Lower leg skin (tissue), 4 donors: Measurements from ENCODE around the gene LRP5. TPM values are rescaled to one million over a fixed set of nuclear protein-coding genes. Genes with fewer than 3 reads are reported as not detected.

Experiments
- DNase-seq, 2 donors: peaks; one replicate each; pipeline ENCODE4 v3.0.0-alpha.2; 2019; ENCODE audit warnings: low spot score in 2 of 2
- H3K4me3 ChIP-seq: fragments of 200-600 bp; sonication (generic); 2 replicates; pipeline ENCODE4 v1.5.1; 2017; ENCODE audit warnings: mild to moderate bottlenecking, low read depth; ENCODE audit not compliant: poor library complexity, severe bottlenecking
- POLR2A ChIP-seq, 2 donors: fragments of 450-650 bp; IDR thresholded peaks; one replicate each; pipeline ENCODE4 v1.6.1; 2016 to 2017; ENCODE audit warnings: antibody characterized with exemption in 2 of 2, mild to moderate bottlenecking in 1 of 2, moderate library complexity in 1 of 2
- WGBS, 2 donors: methylation state at CpG; one replicate each; pipeline ENCODE4 v1.1.5; 2018; 5-methylcytosine and 5-hydroxymethylcytosine counted together
- intact Hi-C: fragments of 100-400 bp; cut with DNase I; formaldehyde crosslinking; loops from one replicate; pipeline ENCODE4 v1.15.0; 2023; ENCODE audit warnings: low total_unique reads
- total RNA-seq, 4 donors: library from RNA; depleted of rRNA; stranded (reverse); fragments of >200 nt; gene quantifications; one replicate each; pipeline ENCODE4 v1.1.0, GENCODE V29; 2016
- TF ChIP-seq, protein P1 (sequence below), 3 donors: fragments of 450-650 bp; IDR thresholded peaks; one replicate each; pipeline ENCODE4 v1.5.1; 2016; ENCODE audit warnings: antibody characterized with exemption in 3 of 3, mild to moderate bottlenecking in 3 of 3, moderate library complexity in 2 of 3

LRP5 gene
- total RNA-seq, 4 donors from 2014 or later = 25.0 to 53.5 (median 29.3) TPM

DNA sequence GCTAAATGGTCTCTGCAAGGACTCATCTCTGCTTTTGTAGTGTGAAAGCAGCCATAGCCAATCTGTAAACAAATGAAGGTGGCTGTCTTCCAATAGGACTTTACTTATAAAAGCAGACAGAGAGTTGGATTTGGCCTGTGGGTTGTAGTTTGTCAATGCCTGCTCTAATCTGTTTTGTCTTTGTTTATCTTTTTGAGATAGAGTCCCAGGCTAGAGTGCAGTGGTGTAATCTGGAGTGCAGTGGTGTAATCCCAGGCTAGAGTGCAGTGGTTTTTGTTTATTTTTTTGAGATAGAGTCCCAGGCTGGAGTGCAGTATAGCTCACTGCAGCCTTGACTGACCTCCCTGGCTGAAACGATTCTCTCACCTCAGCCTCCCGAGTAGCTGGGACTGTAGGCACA, 156.7 kb downstream of the LRP5 start:
- no peak for DNase-seq
- H3K4me3 ChIP-seq = no peak overlapping the region
- 17 to 41% methylated on average over 2 of the region's 2 CpGs for WGBS, 2 donors
- intact Hi-C loops = no loop called here
- TF ChIP-seq, protein P1, sequence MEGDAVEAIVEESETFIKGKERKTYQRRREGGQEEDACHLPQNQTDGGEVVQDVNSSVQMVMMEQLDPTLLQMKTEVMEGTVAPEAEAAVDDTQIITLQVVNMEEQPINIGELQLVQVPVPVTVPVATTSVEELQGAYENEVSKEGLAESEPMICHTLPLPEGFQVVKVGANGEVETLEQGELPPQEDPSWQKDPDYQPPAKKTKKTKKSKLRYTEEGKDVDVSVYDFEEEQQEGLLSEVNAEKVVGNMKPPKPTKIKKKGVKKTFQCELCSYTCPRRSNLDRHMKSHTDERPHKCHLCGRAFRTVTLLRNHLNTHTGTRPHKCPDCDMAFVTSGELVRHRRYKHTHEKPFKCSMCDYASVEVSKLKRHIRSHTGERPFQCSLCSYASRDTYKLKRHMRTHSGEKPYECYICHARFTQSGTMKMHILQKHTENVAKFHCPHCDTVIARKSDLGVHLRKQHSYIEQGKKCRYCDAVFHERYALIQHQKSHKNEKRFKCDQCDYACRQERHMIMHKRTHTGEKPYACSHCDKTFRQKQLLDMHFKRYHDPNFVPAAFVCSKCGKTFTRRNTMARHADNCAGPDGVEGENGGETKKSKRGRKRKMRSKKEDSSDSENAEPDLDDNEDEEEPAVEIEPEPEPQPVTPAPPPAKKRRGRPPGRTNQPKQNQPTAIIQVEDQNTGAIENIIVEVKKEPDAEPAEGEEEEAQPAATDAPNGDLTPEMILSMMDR (IDR thresholded peaks at IDR 0.05) = no peak
- no peak for TF ChIP-seq POLR2A (IDR thresholded peaks at IDR 0.05)

DNA sequence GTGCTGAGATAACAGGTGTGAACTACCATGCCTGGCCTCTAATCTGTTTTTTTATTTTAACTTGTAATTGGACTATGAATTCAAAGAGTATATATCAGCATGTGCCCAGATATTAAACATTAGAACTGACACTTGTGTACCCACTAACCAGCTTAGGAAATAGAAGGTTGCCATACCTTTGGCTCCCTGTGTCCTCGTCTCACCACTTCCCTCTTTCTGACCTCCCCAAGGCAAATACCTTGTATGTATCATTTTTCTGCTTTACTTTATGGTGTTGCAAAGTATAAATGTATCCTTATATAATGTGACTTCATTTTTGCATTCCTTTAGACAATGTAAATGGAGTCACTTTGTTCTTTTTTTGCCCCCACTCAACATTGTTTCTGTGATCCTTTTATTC, 157.3 kb downstream of the LRP5 start:
- TF ChIP-seq POLR2A (IDR thresholded peaks at IDR 0.05) = no peak
- TF ChIP-seq, protein P1 (IDR thresholded peaks at IDR 0.05) = no peak
- no peak for DNase-seq
- intact Hi-C loops = no loop called here

DNA sequence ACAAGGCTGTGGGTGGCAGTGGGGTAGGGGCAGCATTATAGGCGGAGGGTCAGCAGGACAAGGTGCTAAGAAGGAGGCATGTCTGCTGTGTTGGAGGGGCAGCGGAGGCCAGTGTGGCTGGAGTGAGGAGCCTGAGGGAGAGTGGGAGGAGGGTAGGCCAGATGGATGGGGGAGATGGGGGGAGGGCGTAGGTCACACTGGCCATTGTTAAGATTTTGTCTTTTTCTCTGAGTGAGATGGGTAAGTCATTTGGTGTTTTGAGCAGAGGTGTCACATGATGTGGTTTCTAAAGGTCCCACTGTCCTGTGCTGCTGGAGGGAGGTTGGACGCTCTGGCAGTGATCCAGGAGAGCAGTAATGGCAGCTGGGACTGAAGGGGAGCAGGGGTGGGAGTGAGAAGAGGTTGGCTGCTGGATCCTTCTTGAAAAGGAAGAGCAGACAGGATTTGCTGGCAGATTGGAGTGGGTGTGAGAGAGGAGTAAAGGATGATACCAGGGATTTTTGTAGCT, 158.0 kb downstream of the LRP5 start:
- H3K4me3 ChIP-seq = no peak overlapping the region
- DNase-seq = no peak
- 87 to 92% methylated on average over 4 of the region's 4 CpGs for WGBS, 2 donors
- no peak for TF ChIP-seq POLR2A (IDR thresholded peaks at IDR 0.05)
- TF ChIP-seq, protein P1 (IDR thresholded peaks at IDR 0.05) = no peak
- intact Hi-C loops = no loop called here

More for the DNA sequence above, 157.3 kb downstream of the LRP5 start:
- no peak overlapping the region for H3K4me3 ChIP-seq
- 71 to 76% methylated on average over 1 of the region's 1 CpG for WGBS, 2 donors

DNA sequence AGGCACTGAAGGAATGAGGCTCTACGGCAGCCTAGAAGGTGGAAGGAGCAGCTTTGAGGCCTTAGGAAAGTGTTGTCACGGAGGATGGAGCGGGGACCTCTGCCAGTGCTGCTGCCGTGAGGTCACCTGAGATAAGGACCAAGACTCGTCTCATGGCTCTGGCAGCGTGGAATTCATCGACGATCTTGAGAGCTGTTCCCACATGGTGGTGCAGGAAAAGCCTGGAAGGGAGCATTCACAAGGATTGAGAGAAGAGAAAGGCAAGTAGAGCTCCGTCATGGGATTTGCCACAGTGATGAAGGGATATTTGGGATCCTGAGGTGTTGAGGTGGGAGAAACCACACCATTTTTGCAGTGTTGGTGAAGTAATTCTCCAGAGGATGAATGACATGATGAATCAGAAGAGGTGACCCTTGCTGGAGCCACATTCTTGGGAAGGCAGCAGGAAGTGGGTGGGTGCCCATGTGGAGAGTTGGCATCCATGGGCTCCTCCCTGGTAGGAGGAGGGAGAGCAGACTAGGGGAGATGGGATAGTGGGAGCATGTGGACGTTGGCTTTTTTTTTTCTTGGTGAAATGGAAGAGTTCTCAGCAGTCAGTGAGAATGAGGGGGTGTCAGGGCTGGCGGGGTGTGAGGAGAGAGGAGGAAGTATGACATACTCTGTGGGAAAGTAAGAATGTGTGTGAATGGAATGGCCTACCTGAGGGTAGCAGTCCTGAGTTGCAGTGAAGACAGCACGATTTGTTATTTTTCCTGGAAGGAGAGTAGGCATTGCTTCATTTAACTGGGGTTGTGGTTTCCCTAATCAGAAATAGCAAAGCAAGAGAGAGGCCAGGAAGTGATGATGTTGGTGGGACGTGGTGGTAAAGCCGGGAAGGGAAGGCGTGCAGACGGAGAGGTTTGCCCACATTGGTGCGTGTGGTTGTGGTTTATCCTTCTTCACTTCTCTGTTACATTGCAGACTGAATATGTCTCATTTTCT, 159.3 kb downstream of the LRP5 start:
- TF ChIP-seq, protein P1 (IDR thresholded peaks at IDR 0.05) = no peak
- TF ChIP-seq POLR2A (IDR thresholded peaks at IDR 0.05) = no peak
- no peak overlapping the region for H3K4me3 ChIP-seq
- WGBS, 2 donors = 81 to 86% methylated on average over 17 of the region's 17 CpGs
- intact Hi-C loops = no loop called here
- DNase-seq = no peak

DNA sequence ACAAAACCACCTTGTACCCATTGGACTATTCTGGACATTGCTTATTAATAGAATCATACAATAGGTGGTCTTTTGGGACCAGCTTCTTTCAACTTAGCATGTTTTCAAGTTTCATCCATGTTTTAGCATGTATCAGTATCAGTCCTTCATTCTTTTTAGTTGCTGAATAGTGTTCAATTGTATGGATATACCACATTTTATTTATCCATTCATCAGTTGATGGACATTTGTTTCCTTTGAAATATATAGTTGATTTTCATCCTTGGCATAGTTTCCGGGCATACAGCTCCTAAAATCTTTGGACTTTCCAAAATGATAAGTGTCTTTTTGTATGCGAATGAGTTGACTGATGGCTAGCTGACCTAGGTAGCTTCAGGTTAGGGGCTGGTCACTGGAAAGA, 160.4 kb downstream of the LRP5 start:
- intact Hi-C loops = no loop called here
- H3K4me3 ChIP-seq = no peak overlapping the region
- 92 to 94% methylated on average over 2 of the region's 2 CpGs for WGBS, 2 donors
- DNase-seq = no peak
- TF ChIP-seq POLR2A (IDR thresholded peaks at IDR 0.05) = no peak
- TF ChIP-seq, protein P1 (IDR thresholded peaks at IDR 0.05) = no peak
